BLaER1 treated with 17β-estradiol and CSF1 and Interleukin-3, amounts not matched to agents 10 nM and 100 nM (cell line): ENCODE measurements around the gene CYSTM1.

Experiments
- H3K27ac ChIP-seq, 11 experiments: shearing (Covaris generic); formaldehyde crosslinking; 2 replicates each; pipeline ENCODE4 v1.8.1; 2022
- H3K27me3 ChIP-seq, 11 experiments: shearing (Covaris generic); formaldehyde crosslinking; 2 replicates each; pipeline ENCODE4 v1.8.1; 2022
- H3K36me3 ChIP-seq, 11 experiments: shearing (Covaris generic); formaldehyde crosslinking; 2 replicates each; pipeline ENCODE4 v1.8.1; 2022
- H3K4me1 ChIP-seq, 10 experiments: shearing (Covaris generic); formaldehyde crosslinking; 2 replicates each; pipeline ENCODE4 v1.8.1; 2022
- H3K4me2 ChIP-seq, 11 experiments: shearing (Covaris generic); formaldehyde crosslinking; 2 replicates each; pipeline ENCODE4 v1.8.1; 2022
- H3K4me3 ChIP-seq, 10 experiments: shearing (Covaris generic); formaldehyde crosslinking; 2 replicates each; pipeline ENCODE4 v1.8.1; 2022
- H3K9ac ChIP-seq, 11 experiments: shearing (Covaris generic); formaldehyde crosslinking; 2 replicates each; pipeline ENCODE4 v1.8.1; 2022
- H3K9me3 ChIP-seq, 11 experiments: shearing (Covaris generic); formaldehyde crosslinking; replicated peaks in 1 of 11; 2 replicates each; pipeline ENCODE4 v1.8.1; 2022
- H4K20me1 ChIP-seq, 11 experiments: shearing (Covaris generic); formaldehyde crosslinking; 2 replicates each; pipeline ENCODE4 v1.8.1; 2022
- Cebpa-rat ChIP-seq, 11 experiments: shearing (Covaris generic); IDR thresholded peaks; 2 replicates each; pipeline ENCODE4 v1.8.1; 2022

CYSTM1 gene

DNA sequence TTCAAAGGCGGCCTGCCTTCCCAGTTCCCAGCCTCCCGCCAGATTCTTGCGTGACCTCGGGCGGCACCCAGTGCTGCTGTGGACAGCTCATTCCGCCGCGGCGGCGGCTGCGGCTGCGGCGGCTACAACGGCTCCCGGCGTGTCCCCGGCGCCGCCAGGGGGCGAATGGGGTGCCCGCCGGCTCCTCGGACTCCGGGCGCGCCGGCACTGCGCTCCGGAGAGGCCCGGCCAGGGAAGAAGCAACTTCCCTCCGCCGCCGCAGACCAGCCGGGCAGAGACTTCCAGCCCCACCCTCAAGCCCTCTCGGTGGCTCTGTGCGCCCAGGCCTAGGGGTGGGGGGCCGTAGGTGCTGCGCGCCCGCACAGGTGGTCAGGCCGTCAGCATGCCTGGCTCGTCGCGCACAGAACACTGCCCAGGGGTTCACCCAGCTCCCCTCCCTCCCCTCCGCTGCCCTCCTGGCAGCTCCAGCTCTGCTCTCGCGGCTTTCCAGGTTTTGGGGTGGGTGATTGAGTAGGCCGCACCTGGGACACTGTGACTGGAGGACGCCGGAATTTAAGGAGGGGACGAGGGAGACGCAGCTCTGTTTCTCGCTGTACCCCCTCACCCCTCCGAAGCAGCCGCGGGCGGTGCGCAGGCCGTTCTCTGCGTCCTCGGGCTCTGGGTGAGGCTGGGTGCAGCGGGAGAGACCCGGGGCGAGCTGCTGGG, 29.0 kb upstream of the CYSTM1 start:
- peak overlapping the region in 10 of 11 experiments; percentile 13 to 58 (median 47); a peak in 17 of 22 replicates for H3K9ac ChIP-seq
- no peak for TF ChIP-seq Cebpa-rat (IDR thresholded peaks at IDR 0.05)
- H3K4me3 ChIP-seq: peak overlapping the region; percentile 46 to 67 (median 58)
- H3K9me3 ChIP-seq: no peaks in the 10 kb centered on the region
- no peak overlapping the region for H3K27ac ChIP-seq
- peaks cover 8 to 41% (median 20%) of the 10 kb centered on the region in 11 experiments; a peak in 14 of 22 replicates for H4K20me1 ChIP-seq
- H3K4me1 ChIP-seq: peaks cover 13 to 41% (median 31%) of the 10 kb centered on the region in 10 experiments; a peak in 19 of 20 replicates
- peak overlapping the region; percentile 86 to 99 (median 95) for H3K4me2 ChIP-seq
- H3K27me3 ChIP-seq: peaks cover 38 to 44% (median 41%) of the 10 kb centered on the region in 11 experiments
- no peaks in the 10 kb centered on the region for H3K36me3 ChIP-seq

DNA sequence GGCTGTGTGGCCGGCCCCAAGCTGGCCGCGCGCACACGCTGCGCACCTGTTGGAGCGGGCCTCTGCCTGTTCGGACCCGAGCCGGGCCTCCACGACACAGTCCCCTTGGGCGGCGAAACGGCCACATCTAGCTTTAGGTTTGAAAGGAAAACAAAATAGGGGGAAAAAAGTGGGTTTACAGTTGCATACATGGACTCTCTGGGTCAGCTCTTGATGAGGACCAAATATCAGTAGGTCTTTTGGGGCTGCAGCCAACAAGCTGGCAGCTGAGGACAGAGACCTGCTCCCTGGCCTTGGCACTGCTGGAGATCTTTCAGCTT, 28.5 kb upstream of the CYSTM1 start:
- Histone ChIP-seq H3K27ac (no peak overlapping the region), H3K4me2 (peak overlapping the region; percentile 86 to 99 (median 95)), H3K27me3 (peaks cover 38 to 44% (median 41%) of the 10 kb centered on the region in 11 experiments), H3K4me3 (peak overlapping the region; percentile 46 to 67 (median 58); a peak in 19 of 20 replicates), H3K9me3 (no peaks in the 10 kb centered on the region), H3K4me1 (peaks cover 13 to 46% (median 34%) of the 10 kb centered on the region in 10 experiments; a peak in 19 of 20 replicates), H4K20me1 (peaks cover 8 to 41% (median 20%) of the 10 kb centered on the region in 11 experiments; a peak in 14 of 22 replicates), H3K9ac (peak overlapping the region in 9 of 11 experiments; percentile 24 to 58 (median 48); a peak in 11 of 22 replicates), H3K36me3 (no peaks in the 10 kb centered on the region)
- no peak for TF ChIP-seq Cebpa-rat (IDR thresholded peaks at IDR 0.05)

DNA sequence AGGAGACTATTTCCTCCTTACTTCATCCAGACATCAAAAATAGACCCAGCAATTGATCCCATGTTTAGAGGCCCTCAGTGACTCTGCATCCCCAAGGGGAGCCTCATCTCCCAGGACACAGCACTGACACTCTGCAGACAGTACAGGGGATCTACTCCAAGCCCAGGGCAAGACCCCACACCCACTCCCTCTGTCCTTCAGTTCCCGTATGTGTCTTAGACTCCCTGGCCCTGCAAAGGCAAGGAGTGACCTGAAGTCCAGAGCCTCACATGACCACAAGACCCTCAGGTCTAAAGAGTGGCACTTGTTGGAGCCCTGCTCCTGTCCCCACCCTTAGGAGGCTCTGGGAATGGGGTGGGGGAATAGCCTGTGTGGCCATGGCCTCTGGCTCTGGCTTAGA, 27.5 kb upstream of the CYSTM1 start:
- no peak overlapping the region for H3K9ac ChIP-seq
- peaks cover 8 to 41% (median 20%) of the 10 kb centered on the region in 11 experiments; a peak in 14 of 22 replicates for H4K20me1 ChIP-seq
- TF ChIP-seq Cebpa-rat (IDR thresholded peaks at IDR 0.05): no peak
- no peaks in the 10 kb centered on the region for H3K36me3 ChIP-seq
- H3K27ac ChIP-seq: no peak overlapping the region
- peaks cover 38 to 44% (median 41%) of the 10 kb centered on the region in 11 experiments for H3K27me3 ChIP-seq
- no peak overlapping the region for H3K4me2 ChIP-seq
- no peaks in the 10 kb centered on the region for H3K9me3 ChIP-seq
- H3K4me1 ChIP-seq: peaks cover 14 to 56% (median 44%) of the 10 kb centered on the region in 10 experiments
- H3K4me3 ChIP-seq: no peak overlapping the region

DNA sequence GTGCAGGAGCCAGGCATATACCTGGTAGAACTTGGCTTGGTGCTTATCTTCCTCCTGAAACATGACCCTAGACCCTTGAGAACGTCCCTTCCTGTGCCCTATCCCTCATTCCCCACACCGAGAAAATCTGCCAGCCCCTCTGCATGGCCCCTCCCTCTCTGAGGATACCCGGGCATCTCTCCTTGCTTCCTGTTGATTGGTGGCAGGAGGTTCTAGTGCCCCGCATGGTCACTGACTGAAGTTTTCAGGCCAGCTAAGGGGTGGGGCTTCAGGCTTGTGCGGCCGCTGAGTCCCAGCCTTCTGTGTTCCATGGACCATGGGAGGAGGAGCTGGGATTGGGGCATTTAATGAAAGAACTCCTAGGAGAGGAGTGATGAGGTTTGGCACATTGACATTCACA, 26.5 kb upstream of the CYSTM1 start:
- Histone ChIP-seq H3K4me3 (no peak overlapping the region), H3K4me1 (peaks cover 24 to 66% (median 54%) of the 10 kb centered on the region in 10 experiments), H3K9me3 (no peaks in the 10 kb centered on the region), H3K4me2 (no peak overlapping the region), H3K36me3 (no peaks in the 10 kb centered on the region), H3K27me3 (peaks cover 38 to 44% (median 41%) of the 10 kb centered on the region in 11 experiments), H3K27ac (no peak overlapping the region), H3K9ac (no peak overlapping the region), H4K20me1 (peaks cover 8 to 38% (median 20%) of the 10 kb centered on the region in 11 experiments; a peak in 14 of 22 replicates)
- TF ChIP-seq Cebpa-rat (IDR thresholded peaks at IDR 0.05): no peak

DNA sequence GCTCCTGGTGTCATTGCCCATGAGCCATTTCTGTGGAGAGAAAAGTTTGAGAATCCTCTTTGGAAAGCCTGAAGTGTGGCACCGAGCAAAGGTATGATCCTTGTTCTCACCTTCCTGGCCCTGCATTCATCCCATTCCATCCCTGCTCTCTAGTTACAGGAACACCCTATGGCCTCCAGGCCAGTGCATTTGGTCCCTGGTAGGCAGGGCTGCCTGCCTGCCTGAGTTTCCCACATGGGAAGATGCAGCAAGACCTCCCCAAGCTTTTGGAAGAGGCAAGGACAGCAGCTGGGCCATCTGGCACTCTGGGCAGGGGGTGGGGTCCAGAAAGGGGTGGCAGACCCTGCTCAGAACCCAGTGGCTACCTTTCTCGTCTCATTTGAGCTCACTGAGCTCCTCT, 24.8 kb upstream of the CYSTM1 start:
- TF ChIP-seq Cebpa-rat (IDR thresholded peaks at IDR 0.05): no peak
- H3K27ac ChIP-seq: no peak overlapping the region
- peaks cover 34 to 37% (median 36%) of the 10 kb centered on the region in 11 experiments for H3K27me3 ChIP-seq
- no peak overlapping the region for H3K9ac ChIP-seq
- H3K4me2 ChIP-seq: peak overlapping the region in 9 of 11 experiments; percentile 13 to 40 (median 28); a peak in 13 of 22 replicates
- H3K4me1 ChIP-seq: peaks cover 37 to 73% (median 66%) of the 10 kb centered on the region in 10 experiments
- peaks cover 4 to 28% (median 13%) of the 10 kb centered on the region in 11 experiments; a peak in 14 of 22 replicates for H4K20me1 ChIP-seq
- no peak overlapping the region for H3K4me3 ChIP-seq
- H3K9me3 ChIP-seq: no peaks in the 10 kb centered on the region
- no peaks in the 10 kb centered on the region for H3K36me3 ChIP-seq

DNA sequence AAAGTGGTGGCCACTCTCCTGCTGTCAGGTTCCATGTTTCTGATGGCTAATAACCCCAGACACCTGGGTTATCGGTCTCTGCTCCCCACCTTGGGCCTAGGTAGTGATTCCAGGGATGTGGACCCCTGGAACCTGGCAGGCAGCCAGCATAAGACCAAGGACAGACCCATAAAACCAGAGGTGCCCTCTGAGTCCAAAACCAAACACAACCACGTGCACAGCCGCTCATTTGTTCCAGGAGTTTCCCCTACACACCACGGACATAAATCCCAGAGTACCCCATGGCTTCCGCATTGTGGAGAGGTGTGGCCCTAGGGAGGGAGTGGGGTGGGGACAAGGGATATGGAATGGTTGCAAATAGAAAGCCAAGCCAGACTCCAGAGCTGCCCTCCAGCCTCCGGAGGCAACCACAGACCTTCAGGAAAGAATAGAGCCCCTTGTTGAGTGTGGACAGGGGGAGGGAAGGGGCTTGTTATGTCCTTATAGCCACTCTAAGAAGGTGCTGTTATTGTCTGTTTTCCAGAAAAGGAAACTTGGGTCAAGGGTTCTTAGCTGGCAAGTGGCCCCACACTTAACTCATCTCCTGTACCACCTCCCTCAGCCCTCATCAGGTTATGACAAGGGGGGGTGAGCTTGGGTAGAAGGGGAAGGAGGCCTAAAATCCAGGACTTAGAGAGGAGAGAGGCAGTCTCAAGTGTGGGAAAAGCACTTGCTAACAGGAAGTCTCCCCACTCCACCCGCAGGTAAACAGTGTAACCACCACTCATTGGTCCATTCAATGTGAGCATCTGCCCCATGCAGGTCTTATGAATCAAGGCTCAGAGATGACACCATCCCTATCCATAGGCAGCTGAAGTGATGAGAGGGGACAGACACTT, 23.6 kb upstream of the CYSTM1 start:
- Histone ChIP-seq H3K36me3 (no peaks in the 10 kb centered on the region), H3K4me2 (peak overlapping the region in 9 of 11 experiments; percentile 89 to 99 (median 94); a peak in 18 of 22 replicates), H3K4me1 (peaks cover 31 to 73% (median 66%) of the 10 kb centered on the region in 10 experiments), H3K27me3 (peaks cover 22 to 25% (median 24%) of the 10 kb centered on the region in 11 experiments), H3K9ac (peak overlapping the region in 1 of 11 experiments; percentile 74; a peak in 1 of 22 replicates), H4K20me1 (peaks cover 0 to 17% (median 4%) of the 10 kb centered on the region in 11 experiments; a peak in 10 of 22 replicates), H3K27ac (peak overlapping the region in 4 of 11 experiments; percentile 79 to 83 (median 80); a peak in 6 of 22 replicates), H3K9me3 (no peaks in the 10 kb centered on the region), H3K4me3 (no peak overlapping the region)
- TF ChIP-seq Cebpa-rat (IDR thresholded peaks at IDR 0.05): no peak

DNA sequence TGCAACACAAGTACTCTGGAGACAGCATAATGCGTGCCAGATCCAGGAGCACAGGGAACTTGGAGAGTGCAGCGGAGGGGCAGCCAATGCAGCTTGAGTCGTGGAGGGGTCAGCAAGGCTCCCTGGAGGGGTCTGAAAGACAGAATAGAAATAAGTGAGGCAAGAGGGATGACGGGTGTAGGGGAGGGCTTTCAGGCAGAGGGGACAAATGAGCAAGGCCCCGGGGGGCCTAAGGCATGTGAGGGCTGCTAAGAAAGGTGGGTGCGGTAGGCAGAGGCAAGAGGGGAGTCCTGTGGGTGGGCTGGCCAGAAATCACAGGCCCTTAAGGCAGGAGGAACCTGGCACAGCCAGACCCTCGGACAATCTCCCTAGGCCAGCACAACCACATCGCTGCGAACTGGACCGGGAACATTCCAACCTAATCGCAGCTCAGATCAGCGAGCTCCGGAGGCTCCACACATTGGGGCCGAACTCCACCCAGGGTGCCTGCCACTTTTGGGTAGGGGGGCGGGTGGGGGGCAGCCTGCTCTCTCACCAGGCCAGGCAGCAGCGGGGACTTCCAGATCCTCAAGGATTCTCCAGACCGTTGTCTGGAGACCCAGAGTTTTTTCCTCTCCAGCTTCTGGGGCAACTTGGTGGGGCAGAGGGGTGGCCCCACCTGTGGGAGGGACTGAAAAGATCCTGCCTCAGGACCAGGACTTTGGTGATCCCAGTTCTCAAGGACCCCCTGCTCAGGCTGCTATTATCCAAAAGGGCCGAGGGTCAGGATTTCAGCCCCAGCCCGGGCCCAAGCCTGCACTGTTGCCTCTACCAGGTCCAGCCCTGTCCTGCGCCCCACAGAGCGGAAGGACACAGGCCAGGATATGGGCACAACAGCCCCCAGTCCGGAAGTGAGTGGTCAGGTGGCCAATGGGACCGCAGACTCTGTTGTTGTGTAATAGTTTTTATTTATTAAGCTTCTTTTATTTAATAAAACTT, 22.7 kb upstream of the CYSTM1 start:
- H3K36me3 ChIP-seq: no peaks in the 10 kb centered on the region
- H4K20me1 ChIP-seq: peaks cover 0 to 8% (median 0%) of the 10 kb centered on the region in 11 experiments; a peak in 4 of 22 replicates
- H3K27me3 ChIP-seq: peaks cover 13 to 16% (median 14%) of the 10 kb centered on the region in 11 experiments
- peaks cover 34 to 77% (median 69%) of the 10 kb centered on the region in 10 experiments for H3K4me1 ChIP-seq
- peak overlapping the region; percentile 82 to 99 (median 91) for H3K4me2 ChIP-seq
- H3K27ac ChIP-seq: peak overlapping the region in 8 of 11 experiments; percentile 37 to 83 (median 70); a peak in 16 of 22 replicates
- TF ChIP-seq Cebpa-rat (IDR thresholded peaks at IDR 0.05): peak in 1 of 11 experiments; percentile 65; a peak in 2 of 22 replicates
- no peaks in the 10 kb centered on the region for H3K9me3 ChIP-seq
- H3K4me3 ChIP-seq: peak overlapping the region in 7 of 10 experiments; percentile 25 to 51 (median 39); a peak in 10 of 20 replicates
- H3K9ac ChIP-seq: peak overlapping the region in 6 of 11 experiments; percentile 7 to 74 (median 62); a peak in 9 of 22 replicates
